GM12878 (cell line): ENCODE results near the gene EPHA4. TPM values are rescaled to one million over a fixed set of nuclear protein-coding genes. Genes with fewer than 3 reads are reported as not detected.

Experiments used
- ATAC-seq: fragments of 200-7000 bp; cut with Tn5 transposase; 3 replicates; pipeline ENCODE4 v1.9.1; 2020; ENCODE audit warnings: mild to moderate bottlenecking, moderate library complexity
- BruUV-seq: library from RNA; stranded (reverse); fragments of 400-500 nt; replicated peaks from 2 replicates; lab custom pipeline; 2021; lab: Mats Ljungman, UMichigan
- CTCF ChIA-PET: fragments of 300-600 bp; sonication (Branson Sonifier 250); formaldehyde crosslinking; extraction: SDS; loops from one replicate; lab custom pipeline; 2021; ENCODE audit warnings: inconsistent platforms; lab: Yijun Ruan, JAX
- POLR2A ChIA-PET: fragments of 350-600 bp; formaldehyde crosslinking; extraction: SDS; loops from one replicate; lab custom pipeline; 2021; ENCODE audit warnings: inconsistent platforms; lab: Charles Lee
- RAD21 ChIA-PET: fragments of 300-600 bp; sonication (Branson Sonifier 250); formaldehyde crosslinking; loops from one replicate; lab custom pipeline; 2023; ENCODE audit warnings: antibody characterized with exemption; ENCODE audit not compliant: unreplicated experiment; lab: Charles Lee
- SMC1A ChIA-PET: fragments of 300-600 bp; sonication (Branson Sonifier 250); formaldehyde crosslinking; loops from one replicate; lab custom pipeline; 2023; ENCODE audit not compliant: unreplicated experiment, uncharacterized antibody; lab: Charles Lee
- DNase-seq: peaks from one replicate; pipeline ENCODE4 v3.0.0-alpha.2; 2011; ENCODE audit warnings: low read depth, low spot score
- FAIRE-seq: peaks from 3 replicates; lab custom pipeline; 2011; peaks lifted over from hg19 to GRCh38; lab: Jason Lieb, UNC
- H2AFZ ChIP-seq: 2 replicates; pipeline ENCODE4 v1.6.0; 2011; ENCODE audit warnings: low read depth, low read length, control low read depth; ENCODE audit not compliant: control insufficient read depth
- H3K27ac ChIP-seq: 2 replicates; pipeline ENCODE4 v1.5.1; 2011; ENCODE audit warnings: control low read depth; ENCODE audit not compliant: control insufficient read depth, insufficient read depth
- H3K27me3 ChIP-seq, 2 experiments: replicated peaks in 1 of 2; 2 replicates each; pipeline versions ENCODE4 v1.6.0 to v1.6.1; 2011; ENCODE audit warnings: low read length in 1 of 2; ENCODE audit not compliant: control insufficient read depth in 2 of 2, insufficient read depth in 2 of 2
- H3K36me3 ChIP-seq, 2 experiments: 2 replicates each; pipeline ENCODE4 v1.5.1; 2011; ENCODE audit warnings: low read length in 1 of 2; ENCODE audit not compliant: control insufficient read depth in 2 of 2, insufficient read depth in 2 of 2
- H3K4me1 ChIP-seq: 2 replicates; pipeline ENCODE4 v1.6.1; 2011; ENCODE audit warnings: mild to moderate bottlenecking, low read length, moderate library complexity, mixed read lengths; ENCODE audit not compliant: control insufficient read depth, insufficient read depth
- H3K4me2 ChIP-seq: 2 replicates; pipeline ENCODE4 v1.6.0; 2011; ENCODE audit warnings: control low read depth; ENCODE audit not compliant: control insufficient read depth, insufficient read depth
- H3K4me3 ChIP-seq: fragments of 200-600 bp; sonication (generic); 2 replicates; pipeline ENCODE4 v1.5.1; 2016
- H3K79me2 ChIP-seq: 2 replicates; pipeline ENCODE4 v1.6.0; 2011; ENCODE audit warnings: low read length; ENCODE audit not compliant: control insufficient read depth, insufficient read depth
- H3K9ac ChIP-seq: 2 replicates; pipeline ENCODE4 v1.8.0; 2011; ENCODE audit warnings: low read length, control low read depth, mixed read lengths; ENCODE audit not compliant: control insufficient read depth, insufficient read depth
- H3K9me3 ChIP-seq: replicated peaks from 3 replicates; pipeline ENCODE4 v1.5.1; 2011; ENCODE audit warnings: mild to moderate bottlenecking, low read length; ENCODE audit not compliant: control insufficient read depth, insufficient read depth
- H4K20me1 ChIP-seq: 2 replicates; pipeline ENCODE4 v1.6.0; 2011; ENCODE audit not compliant: control insufficient read depth, insufficient read depth
- BHLHE40 ChIP-seq, 2 experiments: fragments of 450-650 bp in 1 of 2; IDR thresholded peaks; 2 replicates each; pipeline ENCODE4 v1.6.1; 2011 to 2017; ENCODE audit warnings: low read depth in 2 of 2, borderline replicate concordance in 1 of 2, improper control_type of control experiment in 1 of 2, low read length in 1 of 2, mild to moderate bottlenecking in 1 of 2
- CBFB ChIP-seq: IDR thresholded peaks from 2 replicates; pipeline ENCODE4 v1.6.1; 2016; ENCODE audit warnings: antibody characterized with exemption, low read depth
- HDAC6 ChIP-seq: fragments of 200-600 bp; sonication (generic); IDR thresholded peaks from one replicate; pipeline ENCODE4 v1.8.0; 2017; ENCODE audit warnings: antibody characterized with exemption; ENCODE audit not compliant: unreplicated experiment
- NR2C1 ChIP-seq: fragments of 450-650 bp; IDR thresholded peaks from 2 replicates; pipeline ENCODE4 v1.6.1; 2017; ENCODE audit warnings: antibody characterized with exemption, mild to moderate bottlenecking, moderate library complexity
- PAX8 ChIP-seq: fragments of 450-650 bp; IDR thresholded peaks from 2 replicates; pipeline ENCODE4 v1.6.1; 2017; ENCODE audit warnings: mild to moderate bottlenecking, moderate library complexity
- POLR2A ChIP-seq: IDR thresholded peaks from 2 replicates; pipeline ENCODE4 v1.6.1; 2011; ENCODE audit warnings: low read depth, mild to moderate bottlenecking, low read length
- SIX5 ChIP-seq: IDR thresholded peaks from 2 replicates; pipeline ENCODE4 v1.6.1; 2011; ENCODE audit warnings: mild to moderate bottlenecking, low read depth, low read length, moderate library complexity; ENCODE audit not compliant: severe bottlenecking
- SMARCA5 ChIP-seq: fragments of 450-650 bp; IDR thresholded peaks from 2 replicates; pipeline ENCODE4 v1.6.1; 2017; ENCODE audit warnings: mild to moderate bottlenecking
- ZNF592 ChIP-seq: fragments of 450-650 bp; IDR thresholded peaks from 2 replicates; pipeline ENCODE4 v1.6.1; 2017; ENCODE audit warnings: mild to moderate bottlenecking, moderate library complexity
- ZNF622 ChIP-seq: fragments of 450-650 bp; IDR thresholded peaks from 2 replicates; pipeline ENCODE4 v1.6.1; 2017; ENCODE audit warnings: mild to moderate bottlenecking, inconsistent platforms
- WGBS: methylation state at CpG from one replicate; pipeline ENCODE4 v1.1.6; 2016; ENCODE audit warnings: low lambda C conversion rate; ENCODE audit not compliant: insufficient replicate concordance, insufficient coverage; ENCODE audit errors: missing lambda C conversion rate; 5-methylcytosine and 5-hydroxymethylcytosine counted together
- in situ Hi-C: fragments of 300-500 bp; cut with MboI; formaldehyde crosslinking; loops from 9 replicates; pipeline ENCODE4 v1.14.3; 2018; ENCODE audit warnings: mixed read lengths
- intact Hi-C: fragments of 100-400 bp; cut with micrococcal nuclease; formaldehyde crosslinking; loops from one replicate; pipeline ENCODE4 v1.14.2; 2022; ENCODE audit not compliant: unreplicated experiment
- polyA plus RNA-seq, 11 experiments: library from polyadenylated mRNA; depleted of rRNA in 4 of 11; unstranded in 6 of 11; stranded (reverse) in 5 of 11; fragments of >200 nt; fragmentation: Nextera tagmentation in 4 of 11; fragmentation: Illumina TruSeq in 1 of 11; extraction: Ambion mirVana in 4 of 11; extraction: Trizol in 1 of 11; gene quantifications; 1 replicate in 1 of 11; 2 replicates in 10 of 11; pipeline versions ENCODE4 v1.2.1 to v1.2.3, GENCODE V29; 2011 to 2016; ENCODE audit warnings: inconsistent platforms in 2 of 11, missing spikeins in 2 of 11, low read depth in 1 of 11
- total RNA-seq, 4 experiments: library from RNA; depleted of rRNA in 3 of 4; stranded (reverse); fragments of >200 nt in 3 of 4; fragmentation: Illumina TruSeq in 1 of 4; extraction: Trizol in 1 of 4; gene quantifications; 2 replicates each; pipeline versions ENCODE4 v1.2.1 to v1.2.3, GENCODE V29; 2013 to 2021

The EPHA4 gene
- total and polyA plus RNA-seq, 10 of the 15 experiments (the other 5 are each of a cell fraction or from before 2014, with no cell fraction given), result 0.06 to 1.5 (median 0.33) TPM; not detected in 1

DNA sequence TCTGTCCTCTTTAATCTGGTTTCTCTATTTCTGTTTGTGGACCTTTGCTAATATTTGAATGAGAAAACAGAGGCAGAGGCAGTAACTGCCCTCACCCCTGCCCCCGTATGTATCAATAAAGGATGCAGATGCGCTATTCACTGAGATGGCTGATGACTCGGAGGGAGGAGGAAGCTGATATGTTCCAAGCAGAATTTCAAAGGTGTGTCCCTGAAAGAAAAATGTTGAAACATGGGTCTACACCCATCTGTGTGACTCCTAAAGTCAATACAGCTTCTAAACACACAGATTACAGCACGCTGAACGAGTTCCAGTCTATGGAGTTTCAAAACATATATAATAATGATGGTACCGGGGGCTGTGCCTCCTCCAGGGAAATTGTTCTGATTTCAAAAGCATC lies 38.8 kb downstream of the EPHA4 start:
- no peak for ATAC-seq
- in situ Hi-C loops (no loop called here), intact Hi-C loops (no loop called here)
- Histone ChIP-seq H2AFZ (no peak overlapping the region), H3K36me3 (no peaks in the 10 kb centered on the region), H3K9ac (no peak overlapping the region)
- BruUV-seq, result no TSS peak
- ChIA-PET CTCF (interaction anchor here (0.6 kb wide), 1 partner anchor 232 kb away, joined by 3 read pairs; no protein-coding TSS in a partner anchor), POLR2A (no interaction called here)
- TF ChIP-seq PAX8 (no peak), POLR2A (no peak), CBFB (no peak), ZNF622 (no peak)
- TF ChIP-seq, all 136 proteins: peak for 0
- Histone ChIP-seq H3K9me3 (no peaks in the 10 kb centered on the region), H3K4me2 (no peak overlapping the region), H3K79me2 (no peaks in the 10 kb centered on the region), H3K4me3 (no peak overlapping the region), H3K4me1 (no peaks in the 10 kb centered on the region), H3K27ac (no peak overlapping the region), H3K27me3 (no peaks in the 10 kb centered on the region; a peak in 1 of 4 replicates), H4K20me1 (no peaks in the 10 kb centered on the region)
- DNase-seq, result no peak
- no peak for FAIRE-seq
- RAD21 ChIA-PET, result no interaction called here
- SMC1A ChIA-PET, result no interaction called here
- WGBS, result 54% methylated on average over 6 of the region's 6 CpGs

- no peak for FAIRE-seq
- Histone ChIP-seq H3K27me3 (no peaks in the 10 kb centered on the region; a peak in 1 of 4 replicates), H3K4me2 (no peak overlapping the region), H3K9me3 (no peaks in the 10 kb centered on the region), H4K20me1 (no peaks in the 10 kb centered on the region), H3K79me2 (no peaks in the 10 kb centered on the region), H3K9ac (no peak overlapping the region), H2AFZ (no peak overlapping the region), H3K27ac (no peak overlapping the region), H3K36me3 (no peaks in the 10 kb centered on the region), H3K4me1 (no peaks in the 10 kb centered on the region), H3K4me3 (no peak overlapping the region)
- BruUV-seq, result no TSS peak
- in situ Hi-C loops, result no loop called here
- ATAC-seq, result no peak
- no peak for DNase-seq
- RAD21 ChIA-PET, result no interaction called here
- TF ChIP-seq ZNF592 (no peak), HDAC6 (no peak), BHLHE40 (IDR thresholded peaks at IDR 0.05; ENCODE audit: borderline replicate concordance in 1 of 2, low read depth in 2 of 2, low read length in 1 of 2) (no peak), SMARCA5 (no peak), NR2C1 (no peak), SIX5 (no peak)
- intact Hi-C loops, result no loop called here
- SMC1A ChIA-PET, result no interaction called here
- CTCF ChIA-PET, result no interaction called here
- POLR2A ChIA-PET, result no interaction called here
- 49% methylated on average over 3 of the region's 3 CpGs for WGBS
These were observed 39.5 kb downstream of the EPHA4 start for GRCh38 chr2:221532641-221533040.
